ENCODE data around the gene TRPM5.

Gene TRPM5

GRCh38 chr11:2419638-2420501 lies 24.4 kb downstream of the TRPM5 start:
- DNase-seq = peak; percentile 48

- no peak for DNase-seq
Measured at GRCh38 chr11:2418693-2419360, 25.5 kb downstream of the TRPM5 start.

GRCh38 chr11:2417856-2418692 lies 26.2 kb downstream of the TRPM5 start:
- no peak for DNase-seq

GRCh38 chr11:2416765-2417164 lies 27.5 kb downstream of the TRPM5 start:
- no peak for DNase-seq

GRCh38 chr11:2415601-2416380 lies 28.5 kb downstream of the TRPM5 start:
- DNase-seq = no peak

- no peak for DNase-seq
Measured at GRCh38 chr11:2415171-2415570, 29.1 kb downstream of the TRPM5 start.

- DNase-seq = no peak
Measured at GRCh38 chr11:2414616-2415015, 29.7 kb downstream of the TRPM5 start.

GRCh38 chr11:2413742-2414579 lies 30.4 kb downstream of the TRPM5 start:
- no peak for DNase-seq

GRCh38 chr11:2412323-2412722 lies 32.0 kb downstream of the TRPM5 start:
- no peak for DNase-seq

- no peak for DNase-seq
Measured at GRCh38 chr11:2411446-2412305, 32.6 kb downstream of the TRPM5 start.

- no peak for DNase-seq
Measured at GRCh38 chr11:2410616-2411015, 33.7 kb downstream of the TRPM5 start.

GRCh38 chr11:2409611-2410468 lies 34.5 kb downstream of the TRPM5 start:
- DNase-seq = no peak

GRCh38 chr11:2409126-2409525 lies 35.2 kb downstream of the TRPM5 start:
- DNase-seq = no peak

GRCh38 chr11:2408671-2409070 lies 35.6 kb downstream of the TRPM5 start:
- no peak for DNase-seq

- DNase-seq = no peak
Measured at GRCh38 chr11:2406878-2407410, 37.4 kb downstream of the TRPM5 start.

- no peak for DNase-seq
Measured at GRCh38 chr11:2406451-2406850, 37.9 kb downstream of the TRPM5 start.

- DNase-seq = no peak
Measured at GRCh38 chr11:2404735-2405196, 39.5 kb downstream of the TRPM5 start.

GRCh38 chr11:2402890-2403645 lies 41.2 kb downstream of the TRPM5 start:
- DNase-seq = no peak

Data from NCI-H446 treated with DMSO at 0.1 percent for 48 hours (cell line).